Measurements from ENCODE around the gene IFI6. TPM values are rescaled to one million over a fixed set of nuclear protein-coding genes. Genes with fewer than 3 reads are reported as not detected.

IFI6 gene, protein sequence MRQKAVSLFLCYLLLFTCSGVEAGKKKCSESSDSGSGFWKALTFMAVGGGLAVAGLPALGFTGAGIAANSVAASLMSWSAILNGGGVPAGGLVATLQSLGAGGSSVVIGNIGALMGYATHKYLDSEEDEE
- total RNA-seq (2016; rRNA removed; fragmentation: Illumina TruSeq; extraction: Trizol) = 6.1 and 13.2 TPM in 2 replicates
- total RNA-seq (2016; cell fraction: cytosol; rRNA removed; fragmentation: Illumina TruSeq; extraction: Trizol; ENCODE audit: low read depth) = 2.7 and 3.0 TPM in 2 replicates
- total RNA-seq (2016; cell fraction: insoluble cytoplasmic fraction; rRNA removed; fragmentation: Illumina TruSeq; extraction: Trizol) = 7.4 and 12.7 TPM in 2 replicates
- total RNA-seq (2016; cell fraction: membrane; rRNA removed; fragmentation: Illumina TruSeq; extraction: Trizol) = 3.2 and 3.3 TPM in 2 replicates
- 8.4 and 10.6 TPM in 2 replicates for total RNA-seq (2016; cell fraction: nucleus; rRNA removed; fragmentation: Illumina TruSeq; extraction: Trizol)
- 12.9 and 21.8 TPM in 2 replicates for polyA plus RNA-seq (2011; rRNA removed)
- 18.2 and 23.3 TPM in 2 replicates for polyA plus RNA-seq (2011; cell fraction: cytosol; rRNA removed)
- 6.3 and 11.3 TPM in 2 replicates for polyA plus RNA-seq (2011; cell fraction: nucleus; rRNA removed)
- 10.8 and 16.9 TPM in 2 replicates for polyA plus RNA-seq (2012)
- 2.0 and 3.3 TPM in 2 replicates for polyA plus RNA-seq (2016; cell fraction: cytosol; fragmentation: Illumina TruSeq; extraction: Trizol; ENCODE audit: low read depth)
- 5.6 and 6.9 TPM in 2 replicates for polyA plus RNA-seq (2016; cell fraction: insoluble cytoplasmic fraction; fragmentation: Illumina TruSeq; extraction: Trizol; ENCODE audit: low read depth)
- polyA plus RNA-seq (2016; cell fraction: membrane; fragmentation: Illumina TruSeq; extraction: Trizol; ENCODE audit: low read depth) = 3.2 and 3.9 TPM in 2 replicates
- polyA plus RNA-seq (2016; cell fraction: nucleus; fragmentation: Illumina TruSeq; extraction: Trizol; ENCODE audit: insufficient read depth, low read depth) = 12.0 and 16.6 TPM in 2 replicates
- 7.1 and 42.2 TPM in 2 replicates for polyA minus RNA-seq (2011; rRNA and poly(A)+ RNA removed; ENCODE audit: low replicate concordance)
- polyA minus RNA-seq (2011; cell fraction: cytosol; rRNA and poly(A)+ RNA removed) = 4.4 and 7.3 TPM in 2 replicates
- 1.3 and 1.4 TPM in 2 replicates for polyA minus RNA-seq (2011; cell fraction: nucleus; rRNA and poly(A)+ RNA removed)
- percentile 42 among the genes with signal in this experiment for Bru-seq, nascent RNA
- percentile 45 among the genes with signal in this experiment for BruChase-seq, experiment 1, labeled RNA remaining after a 6-hour chase
- percentile 39 among the genes with signal in this experiment for BruChase-seq, experiment 2, labeled RNA remaining after a 2-hour chase
- long read RNA-seq, experiment 1, transcript IFI6-202 (5 exons, 841 nt) = major isoform, 16 of 18 reads
- long read RNA-seq, experiment 1, partial matches to known transcripts = 0 of 18 reads
- long read RNA-seq, experiment 1, other reads (novel, unspliced or antisense) = 1 of 18 reads
- long read RNA-seq, experiment 2, transcript IFI6-202 (5 exons, 841 nt) = major isoform, 68 of 99 reads
- long read RNA-seq, experiment 2, transcript IFI6-203 (5 exons, 828 nt) = minor isoform, 8 of 99 reads
- long read RNA-seq, experiment 2, partial matches to known transcripts = 17 of 99 reads
- long read RNA-seq, experiment 2, other reads (novel, unspliced or antisense) = 5 of 99 reads

DNA sequence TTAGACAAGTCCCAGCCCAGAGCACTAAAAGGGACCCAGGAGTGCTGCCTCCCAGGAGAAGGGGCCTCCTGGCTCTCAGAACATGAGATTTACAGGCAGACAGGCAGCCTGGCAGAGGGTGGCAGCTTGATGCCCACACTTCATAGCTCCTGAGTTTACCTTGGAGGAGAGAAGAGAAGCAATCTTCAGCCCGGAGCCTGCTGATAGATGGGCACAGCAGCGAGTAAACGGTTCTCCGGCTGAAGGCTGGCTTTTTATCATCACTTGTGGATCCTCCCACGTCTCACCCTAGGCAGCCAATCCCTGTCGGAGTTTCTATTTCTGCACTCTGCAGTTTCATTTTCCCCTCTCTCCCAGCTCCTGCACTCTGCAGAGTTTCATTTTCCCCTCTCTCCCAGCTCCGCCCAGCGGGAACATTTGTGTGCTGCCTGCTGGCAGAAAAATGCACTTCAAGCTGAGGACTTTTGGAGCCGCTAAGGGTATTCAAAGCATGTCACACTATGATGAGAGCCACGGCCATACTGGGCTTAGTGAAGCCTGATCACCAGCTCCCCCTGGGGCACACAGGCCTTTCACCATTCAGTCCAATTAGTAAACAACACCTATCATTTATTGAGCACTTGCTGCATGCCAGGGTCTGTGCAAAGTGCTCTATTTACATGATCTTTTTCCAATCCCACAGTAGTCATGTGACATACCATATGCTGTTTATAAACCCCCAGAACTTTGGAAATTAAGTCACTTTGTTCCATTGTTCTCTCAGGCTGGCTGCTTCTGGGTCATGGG is at the start of gene IFI6:
IFI6 (minus strand) TSS at position 229 of the 786 bp plus-strand sequence. CDS start 2,878 bp downstream, outside the sequence.
- ATAC-seq = peak; percentile 98
- BruUV-seq (replicated peaks) = no TSS peak
- TF ChIP-seq HNRNPLL (IDR thresholded peaks at IDR 0.05; ENCODE audit: low read depth, low read length, poor library complexity, severe bottlenecking) (no peak), ZNF234 (CRISPR knock-in tag; conservative IDR thresholded peaks at IDR 0.05) (no peak), ZNF841 (CRISPR knock-in tag; IDR thresholded peaks at IDR 0.05; ENCODE audit: borderline replicate concordance) (no peak), FOXM1 (CRISPR knock-in tag; IDR thresholded peaks at IDR 0.05) (no peak), XRCC5 (optimal IDR thresholded peaks at IDR 0.05; ENCODE audit: low read length) (peak; percentile 40), ZNF207 (IDR thresholded peaks at IDR 0.05; ENCODE audit: borderline replicate concordance) (no peak), RORA (CRISPR knock-in tag; IDR thresholded peaks at IDR 0.05) (no peak), GLI4 (CRISPR knock-in tag; IDR thresholded peaks at IDR 0.05; ENCODE audit: borderline replicate concordance) (no peak)
- TF ChIP-seq, protein P1, sequence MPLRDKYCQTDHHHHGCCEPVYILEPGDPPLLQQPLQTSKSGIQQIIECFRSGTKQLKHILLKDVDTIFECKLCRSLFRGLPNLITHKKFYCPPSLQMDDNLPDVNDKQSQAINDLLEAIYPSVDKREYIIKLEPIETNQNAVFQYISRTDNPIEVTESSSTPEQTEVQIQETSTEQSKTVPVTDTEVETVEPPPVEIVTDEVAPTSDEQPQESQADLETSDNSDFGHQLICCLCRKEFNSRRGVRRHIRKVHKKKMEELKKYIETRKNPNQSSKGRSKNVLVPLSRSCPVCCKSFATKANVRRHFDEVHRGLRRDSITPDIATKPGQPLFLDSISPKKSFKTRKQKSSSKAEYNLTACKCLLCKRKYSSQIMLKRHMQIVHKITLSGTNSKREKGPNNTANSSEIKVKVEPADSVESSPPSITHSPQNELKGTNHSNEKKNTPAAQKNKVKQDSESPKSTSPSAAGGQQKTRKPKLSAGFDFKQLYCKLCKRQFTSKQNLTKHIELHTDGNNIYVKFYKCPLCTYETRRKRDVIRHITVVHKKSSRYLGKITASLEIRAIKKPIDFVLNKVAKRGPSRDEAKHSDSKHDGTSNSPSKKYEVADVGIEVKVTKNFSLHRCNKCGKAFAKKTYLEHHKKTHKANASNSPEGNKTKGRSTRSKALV (CRISPR knock-in tag; IDR thresholded peaks at IDR 0.05) = peak; percentile 62; the same call in 1 of the 2 replicates
- TF ChIP-seq, protein P2, sequence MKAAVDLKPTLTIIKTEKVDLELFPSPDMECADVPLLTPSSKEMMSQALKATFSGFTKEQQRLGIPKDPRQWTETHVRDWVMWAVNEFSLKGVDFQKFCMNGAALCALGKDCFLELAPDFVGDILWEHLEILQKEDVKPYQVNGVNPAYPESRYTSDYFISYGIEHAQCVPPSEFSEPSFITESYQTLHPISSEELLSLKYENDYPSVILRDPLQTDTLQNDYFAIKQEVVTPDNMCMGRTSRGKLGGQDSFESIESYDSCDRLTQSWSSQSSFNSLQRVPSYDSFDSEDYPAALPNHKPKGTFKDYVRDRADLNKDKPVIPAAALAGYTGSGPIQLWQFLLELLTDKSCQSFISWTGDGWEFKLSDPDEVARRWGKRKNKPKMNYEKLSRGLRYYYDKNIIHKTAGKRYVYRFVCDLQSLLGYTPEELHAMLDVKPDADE (CRISPR knock-in tag; IDR thresholded peaks at IDR 0.05) = 0 out of 2 replicates have a peak, but pooled peaks have one; percentile 71
- TF ChIP-seq, protein P3, sequence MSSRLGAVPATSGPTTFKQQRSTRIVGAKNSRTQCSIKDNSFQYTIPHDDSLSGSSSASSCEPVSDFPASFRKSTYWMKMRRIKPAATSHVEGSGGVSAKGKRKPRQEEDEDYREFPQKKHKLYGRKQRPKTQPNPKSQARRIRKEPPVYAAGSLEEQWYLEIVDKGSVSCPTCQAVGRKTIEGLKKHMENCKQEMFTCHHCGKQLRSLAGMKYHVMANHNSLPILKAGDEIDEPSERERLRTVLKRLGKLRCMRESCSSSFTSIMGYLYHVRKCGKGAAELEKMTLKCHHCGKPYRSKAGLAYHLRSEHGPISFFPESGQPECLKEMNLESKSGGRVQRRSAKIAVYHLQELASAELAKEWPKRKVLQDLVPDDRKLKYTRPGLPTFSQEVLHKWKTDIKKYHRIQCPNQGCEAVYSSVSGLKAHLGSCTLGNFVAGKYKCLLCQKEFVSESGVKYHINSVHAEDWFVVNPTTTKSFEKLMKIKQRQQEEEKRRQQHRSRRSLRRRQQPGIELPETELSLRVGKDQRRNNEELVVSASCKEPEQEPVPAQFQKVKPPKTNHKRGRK (CRISPR knock-in tag; IDR thresholded peaks at IDR 0.05) = no peak

More for the DNA sequence above, at the start of gene IFI6:
- in situ Hi-C loops (cut with HindIII; ENCODE audit: extremely low pct_ligation_motif_present, low pct_unique_long_range_greater_than_20kb) = no loop called here
- Histone ChIP-seq H3K4me2 (ENCODE audit: low read depth, low read length) (peak within 1 kb of the TSS; percentile 85), H3K9ac (ENCODE audit: insufficient read depth, low read depth, low read length) (peak within 1 kb of the TSS; percentile 48), H3K4me3 (replicated peaks in 1 of 3; ENCODE audit: insufficient read depth in 1 of 3, low read depth in 2 of 3, low read length in 3 of 3) (peak within 1 kb of the TSS; percentile 48 to 70 (median 61)), H3K79me2 (ENCODE audit: insufficient read depth, low read length) (no peaks in the 10 kb centered on the region), H3K27me3 (ENCODE audit: control insufficient read depth in 1 of 2, insufficient read depth in 2 of 2, low read length in 2 of 2) (no peaks in the 10 kb centered on the region), H3K4me1 (ENCODE audit: insufficient read depth, low read length) (peaks cover 40% of the 10 kb centered on the region), H3K36me3 (replicated peaks in 1 of 2; ENCODE audit: control insufficient read depth in 1 of 2, insufficient read depth in 2 of 2, low read length in 2 of 2) (no peaks in the 10 kb centered on the region), H3K27ac (ENCODE audit: extremely low read length, insufficient read depth, low read length) (peak within 1 kb of the TSS; percentile 58), H2AFZ (ENCODE audit: low read length) (peak within 1 kb of the TSS; percentile 46), H4K20me1 (ENCODE audit: insufficient read depth, low read length) (no peaks in the 10 kb centered on the region), H3K9me3 (ENCODE audit: low read length) (no peaks in the 10 kb centered on the region)
- peak; percentile 96 for DNase-seq (ENCODE audit: low spot score)
- WGBS (ENCODE audit: low lambda C conversion rate) = under 1% methylated on average over 10 of the region's 10 CpGs
- ChIA-PET CTCF (ENCODE audit: low intra/inter-chr PET ratio, low total read pairs) (no interaction called here), POLR2A (interaction anchor here (0.7 to 2.1 kb wide), 15 partner anchors 9 to 307 kb away, joined by 3 to 21 read pairs (median 4); partner anchors contain the start of genes FAM76A, PPP1R8, STX12 and WASF2)
- peak; percentile 96 for FAIRE-seq
- intact Hi-C loops (cut with micrococcal nuclease; ENCODE audit: unreplicated experiment) = loop anchor here (1.0 to 5.0 kb wide), 3 partner anchors 47 to 160 kb away; partner anchors contain the start of genes PPP1R8 and STX12
